ENCODE results near the gene SFI1.

SFI1 gene

GRCh38 chr22:31630331-31631329, 134.3 kb downstream of the SFI1 start:
- peak overlapping the region; percentile 73 for H3K4me3 ChIP-seq (ENCODE audit: low read length)
- TF ChIP-seq ZNF274 (IDR thresholded peaks at IDR 0.05; ENCODE audit: low read depth, low read length) = no peak

- H3K4me3 ChIP-seq (ENCODE audit: low read length) = peak overlapping the region; percentile 73; the same call in 1 of the 2 replicates
- TF ChIP-seq ZNF274 (IDR thresholded peaks at IDR 0.05; ENCODE audit: low read depth, low read length) = no peak
These were observed 135.1 kb downstream of the SFI1 start for GRCh38 chr22:31631436-31631835.

GRCh38 chr22:31635638-31636306, 139.4 kb downstream of the SFI1 start:
- no peak for TF ChIP-seq ZNF274 (IDR thresholded peaks at IDR 0.05; ENCODE audit: low read depth, low read length)
- H3K4me3 ChIP-seq (ENCODE audit: low read length) = no peak overlapping the region

- no peak for TF ChIP-seq ZNF274 (IDR thresholded peaks at IDR 0.05; ENCODE audit: low read depth, low read length)
- H3K4me3 ChIP-seq (ENCODE audit: low read length) = peak overlapping the region; percentile 48; the same call in 1 of the 2 replicates
These were observed 141.1 kb downstream of the SFI1 start for GRCh38 chr22:31637447-31637890.

- peak overlapping the region; percentile 48; the same call in 1 of the 2 replicates for H3K4me3 ChIP-seq (ENCODE audit: low read length)
- TF ChIP-seq ZNF274 (IDR thresholded peaks at IDR 0.05; ENCODE audit: low read depth, low read length) = no peak
These were observed 141.7 kb downstream of the SFI1 start for GRCh38 chr22:31637891-31638618.

GRCh38 chr22:31639436-31640039, 143.2 kb downstream of the SFI1 start:
- TF ChIP-seq ZNF274 (IDR thresholded peaks at IDR 0.05; ENCODE audit: low read depth, low read length) = no peak
- no peak overlapping the region; the same call in 1 of the 2 replicates for H3K4me3 ChIP-seq (ENCODE audit: low read length)

- no peak overlapping the region for H3K4me3 ChIP-seq (ENCODE audit: low read length)
- no peak for TF ChIP-seq ZNF274 (IDR thresholded peaks at IDR 0.05; ENCODE audit: low read depth, low read length)
These were observed 150.1 kb downstream of the SFI1 start for GRCh38 chr22:31646186-31647019.

- H3K4me3 ChIP-seq (ENCODE audit: low read length) = no peak overlapping the region
- TF ChIP-seq ZNF274 (IDR thresholded peaks at IDR 0.05; ENCODE audit: low read depth, low read length) = no peak
These were observed 150.7 kb downstream of the SFI1 start for GRCh38 chr22:31647066-31647465.

- TF ChIP-seq ZNF274 (IDR thresholded peaks at IDR 0.05; ENCODE audit: low read depth, low read length) = no peak
- no peak overlapping the region for H3K4me3 ChIP-seq (ENCODE audit: low read length)
These were observed 151.4 kb downstream of the SFI1 start for GRCh38 chr22:31647523-31648320.

- H3K4me3 ChIP-seq (ENCODE audit: low read length) = no peak overlapping the region
- TF ChIP-seq ZNF274 (IDR thresholded peaks at IDR 0.05; ENCODE audit: low read depth, low read length) = no peak
These were observed 154.1 kb downstream of the SFI1 start for GRCh38 chr22:31650391-31650790.

GRCh38 chr22:31651664-31652063, 155.3 kb downstream of the SFI1 start:
- TF ChIP-seq ZNF274 (IDR thresholded peaks at IDR 0.05; ENCODE audit: low read depth, low read length) = no peak
- no peak overlapping the region for H3K4me3 ChIP-seq (ENCODE audit: low read length)

- no peak overlapping the region for H3K4me3 ChIP-seq (ENCODE audit: low read length)
- TF ChIP-seq ZNF274 (IDR thresholded peaks at IDR 0.05; ENCODE audit: low read depth, low read length) = no peak
These were observed 155.8 kb downstream of the SFI1 start for GRCh38 chr22:31652088-31652487.
